GM19239 (cell line): ENCODE results near the gene SMARCC1.

Source experiments
- DNase-seq: peaks from one replicate; pipeline ENCODE4 v3.0.0; 2011; ENCODE audit warnings: low spot score; ENCODE audit not compliant: insufficient read length
- FAIRE-seq: peaks from 2 replicates; lab custom pipeline; 2011; peaks lifted over from hg19 to GRCh38; lab: Jason Lieb, UNC

The SMARCC1 gene

GRCh38 chr3:47712398-47712797 lies 69.3 kb downstream of the SMARCC1 start:
- no peak for FAIRE-seq
- DNase-seq = no peak

GRCh38 chr3:47711596-47711995 lies 70.1 kb downstream of the SMARCC1 start:
- FAIRE-seq (no peak), DNase-seq (no peak)

GRCh38 chr3:47705391-47705790 lies 76.3 kb downstream of the SMARCC1 start:
- FAIRE-seq (no peak), DNase-seq (no peak)

- no peak for FAIRE-seq
- no peak for DNase-seq
These were observed 77.5 kb downstream of the SMARCC1 start for GRCh38 chr3:47704237-47704612.

- DNase-seq (no peak), FAIRE-seq (no peak)
These were observed 80.3 kb downstream of the SMARCC1 start for GRCh38 chr3:47701388-47701787.

GRCh38 chr3:47692158-47692557 lies 89.5 kb downstream of the SMARCC1 start:
- no peak for DNase-seq
- no peak for FAIRE-seq

- DNase-seq (no peak), FAIRE-seq (no peak)
These were observed 93.2 kb downstream of the SMARCC1 start for GRCh38 chr3:47688488-47688887.

- FAIRE-seq = no peak
- DNase-seq = no peak
These were observed 96.7 kb downstream of the SMARCC1 start for GRCh38 chr3:47685037-47685436.

- FAIRE-seq (no peak), DNase-seq (no peak)
These were observed 100.7 kb downstream of the SMARCC1 start for GRCh38 chr3:47681016-47681415.

- DNase-seq (no peak), FAIRE-seq (peak; percentile 73)
These were observed 103.0 kb downstream of the SMARCC1 start for GRCh38 chr3:47678446-47679338.

- DNase-seq = no peak
- no peak for FAIRE-seq
These were observed 112.5 kb downstream of the SMARCC1 start for GRCh38 chr3:47669026-47669749.

- DNase-seq = no peak
These were observed 115.6 kb downstream of the SMARCC1 start for GRCh38 chr3:47666118-47666517.

GRCh38 chr3:47664519-47664918 lies 117.2 kb downstream of the SMARCC1 start:
- no peak for DNase-seq
- FAIRE-seq = no peak

More at GRCh38 chr3:47666118-47666517, 115.6 kb downstream of the SMARCC1 start:
- FAIRE-seq = no peak

GRCh38 chr3:47663630-47664240 lies 118.0 kb downstream of the SMARCC1 start:
- no peak for DNase-seq
- FAIRE-seq = no peak

- DNase-seq (no peak), FAIRE-seq (no peak)
These were observed 120.5 kb downstream of the SMARCC1 start for GRCh38 chr3:47661121-47661752.

- FAIRE-seq = no peak
These were observed 123.2 kb downstream of the SMARCC1 start for GRCh38 chr3:47658444-47658843.

GRCh38 chr3:47652142-47652541 lies 129.6 kb downstream of the SMARCC1 start:
- DNase-seq (no peak), FAIRE-seq (no peak)

More at GRCh38 chr3:47658444-47658843, 123.2 kb downstream of the SMARCC1 start:
- no peak for DNase-seq

GRCh38 chr3:47650294-47650693 lies 131.4 kb downstream of the SMARCC1 start:
- FAIRE-seq = no peak
- DNase-seq = no peak

GRCh38 chr3:47647550-47647949 lies 134.1 kb downstream of the SMARCC1 start:
- FAIRE-seq = no peak
- DNase-seq = no peak

- no peak for FAIRE-seq
- no peak for DNase-seq
These were observed 135.3 kb downstream of the SMARCC1 start for GRCh38 chr3:47646362-47646761.
